DND-41 (cell line): ENCODE measurements around the gene GNPNAT1.

Source experiments
- ATAC-seq: fragments of 200-7000 bp; cut with Tn5 transposase; 3 replicates; pipeline ENCODE4 v1.9.1; 2021; ENCODE audit warnings: low read depth; ENCODE audit not compliant: insufficient read depth
- DNase-seq: peaks from one replicate; pipeline ENCODE4 v3.0.0-alpha.2; 2020
- H2AFZ ChIP-seq: 2 replicates; pipeline ENCODE4 v1.6.0; 2012; ENCODE audit warnings: low read depth, low read length
- H3K27ac ChIP-seq: 2 replicates; pipeline ENCODE4 v1.5.1; 2012; ENCODE audit warnings: low read length, inconsistent platforms
- H3K27me3 ChIP-seq: fragments of 200-600 bp; sonication (generic); 2 replicates; pipeline ENCODE4 v1.6.0; 2012; ENCODE audit warnings: low read length, mild to moderate bottlenecking, inconsistent platforms; ENCODE audit not compliant: insufficient read depth, poor library complexity
- H3K36me3 ChIP-seq: 2 replicates; pipeline ENCODE4 v1.5.1; 2012; ENCODE audit warnings: low read length, inconsistent platforms; ENCODE audit not compliant: insufficient read depth
- H3K4me1 ChIP-seq: 2 replicates; pipeline ENCODE4 v1.5.1; 2012; ENCODE audit warnings: mild to moderate bottlenecking, low read length; ENCODE audit not compliant: insufficient read depth
- H3K4me2 ChIP-seq: 2 replicates; pipeline ENCODE4 v1.6.0; 2012; ENCODE audit warnings: mild to moderate bottlenecking, moderate library complexity, low read length, inconsistent platforms; ENCODE audit not compliant: insufficient read depth
- H3K4me3 ChIP-seq, 2 experiments: fragments of 200-600 bp in 1 of 2; shearing (Covaris generic) in 1 of 2; 2 replicates each; pipeline ENCODE4 v1.5.1; 2012 to 2016; ENCODE audit warnings: inconsistent platforms in 2 of 2, low read length in 2 of 2, mild to moderate bottlenecking in 2 of 2, low read depth in 1 of 2, moderate library complexity in 1 of 2
- H3K79me2 ChIP-seq: 2 replicates; pipeline ENCODE4 v1.6.0; 2012; ENCODE audit warnings: low read length, inconsistent platforms; ENCODE audit not compliant: insufficient read depth
- H3K9ac ChIP-seq: 2 replicates; pipeline ENCODE4 v1.6.0; 2012; ENCODE audit warnings: low read depth, mild to moderate bottlenecking, inconsistent platforms, low read length, moderate library complexity
- H3K9me3 ChIP-seq: 2 replicates; pipeline ENCODE4 v1.5.1; 2012; ENCODE audit warnings: low read length, moderate library complexity, mild to moderate bottlenecking, inconsistent platforms; ENCODE audit not compliant: insufficient read depth, severe bottlenecking
- H4K20me1 ChIP-seq: 2 replicates; pipeline ENCODE4 v1.6.0; 2012; ENCODE audit warnings: low read length; ENCODE audit not compliant: insufficient read depth
- CTCF ChIP-seq: IDR thresholded peaks from 2 replicates; pipeline ENCODE4 v1.5.1; 2012; ENCODE audit warnings: borderline replicate concordance, low read length, moderate library complexity, mild to moderate bottlenecking; ENCODE audit not compliant: poor library complexity, severe bottlenecking; ENCODE audit errors: extremely low read depth
- EZH2 ChIP-seq: IDR thresholded peaks from 3 replicates; pipeline ENCODE4 v1.6.1; 2012; ENCODE audit warnings: borderline replicate concordance, low read depth, mild to moderate bottlenecking, moderate library complexity, low read length, inconsistent platforms; ENCODE audit not compliant: severe bottlenecking

The GNPNAT1 gene

DNA sequence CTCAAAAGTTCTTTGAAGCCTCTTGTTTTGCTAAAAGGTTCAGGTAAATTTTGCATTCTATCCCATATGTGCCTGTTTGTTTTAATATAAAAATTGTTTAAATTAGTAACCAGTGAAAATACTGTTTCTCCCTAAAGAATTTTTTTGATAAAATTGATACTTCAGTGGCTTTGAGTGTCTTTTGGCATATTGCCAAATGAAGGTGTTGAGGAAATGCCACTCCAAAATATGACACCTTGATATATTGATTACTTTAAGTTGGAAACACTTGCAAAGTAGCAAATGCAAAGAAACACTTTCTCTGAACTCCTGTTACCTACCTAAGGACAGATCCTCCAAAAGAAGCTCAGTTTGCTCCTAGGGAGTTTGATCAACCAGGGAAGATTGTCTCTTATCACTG lies 53.0 kb downstream of the GNPNAT1 start:
- Histone ChIP-seq H3K9me3 (no peaks in the 10 kb centered on the region), H3K79me2 (peaks cover 78% of the 10 kb centered on the region)

DNA sequence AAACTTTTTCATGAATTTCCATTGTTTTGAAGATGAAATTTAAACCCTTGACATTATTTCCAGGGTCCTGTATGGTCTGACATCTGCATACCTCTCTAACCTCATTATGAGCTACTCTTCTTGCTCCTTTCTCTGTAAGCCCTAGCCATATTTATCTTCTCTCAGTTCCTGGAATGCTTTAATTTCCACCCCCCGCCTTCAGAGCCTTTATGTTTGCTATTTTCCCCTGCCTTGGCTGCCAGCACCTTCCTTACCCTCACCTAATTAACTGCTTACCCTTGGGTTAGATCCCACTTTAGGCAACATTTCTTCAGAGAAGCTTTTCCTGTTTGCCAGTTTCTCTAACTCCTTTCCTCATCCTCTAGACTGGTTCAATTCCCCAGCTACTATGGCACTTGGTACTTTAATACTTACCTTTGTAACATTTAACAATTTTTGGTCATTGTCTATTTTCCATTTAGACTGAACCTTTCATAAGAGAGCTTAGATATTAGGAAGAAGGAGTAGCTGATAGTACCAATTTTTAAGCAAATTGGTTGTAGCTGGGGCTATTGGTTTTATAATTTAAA lies 55.4 kb downstream of the GNPNAT1 start:
- Histone ChIP-seq H3K9ac (no peak overlapping the region), H4K20me1 (no peaks in the 10 kb centered on the region), H2AFZ (no peak overlapping the region), H3K9me3 (no peaks in the 10 kb centered on the region), H3K4me2 (no peak overlapping the region), H3K27me3 (no peaks in the 10 kb centered on the region), H3K36me3 (peaks cover 25% of the 10 kb centered on the region), H3K4me1 (peaks cover 59% of the 10 kb centered on the region), H3K4me3 (no peak overlapping the region), H3K79me2 (peaks cover 91% of the 10 kb centered on the region), H3K27ac (no peak overlapping the region)
- TF ChIP-seq EZH2 (no peak), CTCF (no peak)
- ATAC-seq (no peak; the same call in 2 of the 3 replicates), DNase-seq (no peak)

More for the DNA sequence above, 53.0 kb downstream of the GNPNAT1 start:
- no peak for TF ChIP-seq EZH2
- TF ChIP-seq CTCF = no peak
- peaks cover 17% of the 10 kb centered on the region for H3K36me3 ChIP-seq
- H3K4me1 ChIP-seq = peaks cover 60% of the 10 kb centered on the region
- no peak overlapping the region for H3K4me2 ChIP-seq
- no peak overlapping the region for H3K27ac ChIP-seq
- H3K4me3 ChIP-seq = no peak overlapping the region
- DNase-seq = no peak
- no peaks in the 10 kb centered on the region for H4K20me1 ChIP-seq
- no peak for ATAC-seq
- no peaks in the 10 kb centered on the region for H3K27me3 ChIP-seq
- no peak overlapping the region for H2AFZ ChIP-seq
- H3K9ac ChIP-seq = no peak overlapping the region

GRCh38 chr14:52733824-52734223 lies 57.6 kb downstream of the GNPNAT1 start:
- TF ChIP-seq EZH2 (no peak), CTCF (no peak)
- no peaks in the 10 kb centered on the region for H3K27me3 ChIP-seq
- no peak overlapping the region for H3K9ac ChIP-seq
- peaks cover 30% of the 10 kb centered on the region for H3K36me3 ChIP-seq
- no peak overlapping the region for H3K27ac ChIP-seq
- H3K4me3 ChIP-seq = no peak overlapping the region
- ATAC-seq (no peak), DNase-seq (no peak)
- H2AFZ ChIP-seq = no peak overlapping the region
- no peaks in the 10 kb centered on the region for H4K20me1 ChIP-seq
- H3K4me2 ChIP-seq = no peak overlapping the region
- H3K4me1 ChIP-seq = peaks cover 60% of the 10 kb centered on the region
- peaks cover 80% of the 10 kb centered on the region for H3K79me2 ChIP-seq
- H3K9me3 ChIP-seq = no peaks in the 10 kb centered on the region
